Measurements from ENCODE around the gene ING3.
A peak's percentile ranks its signal among the peaks of the same experiment; 100 is the strongest.

The ING3 gene

GRCh38 chr7:120950539-120951308 is at the start of gene ING3:
Gene ING3 (plus strand): TSS chr7:120950777. CDS start chr7:120950897, 120 bp downstream.
- peak; percentile 97 for DNase-seq (ENCODE audit: low read depth)

DNA sequence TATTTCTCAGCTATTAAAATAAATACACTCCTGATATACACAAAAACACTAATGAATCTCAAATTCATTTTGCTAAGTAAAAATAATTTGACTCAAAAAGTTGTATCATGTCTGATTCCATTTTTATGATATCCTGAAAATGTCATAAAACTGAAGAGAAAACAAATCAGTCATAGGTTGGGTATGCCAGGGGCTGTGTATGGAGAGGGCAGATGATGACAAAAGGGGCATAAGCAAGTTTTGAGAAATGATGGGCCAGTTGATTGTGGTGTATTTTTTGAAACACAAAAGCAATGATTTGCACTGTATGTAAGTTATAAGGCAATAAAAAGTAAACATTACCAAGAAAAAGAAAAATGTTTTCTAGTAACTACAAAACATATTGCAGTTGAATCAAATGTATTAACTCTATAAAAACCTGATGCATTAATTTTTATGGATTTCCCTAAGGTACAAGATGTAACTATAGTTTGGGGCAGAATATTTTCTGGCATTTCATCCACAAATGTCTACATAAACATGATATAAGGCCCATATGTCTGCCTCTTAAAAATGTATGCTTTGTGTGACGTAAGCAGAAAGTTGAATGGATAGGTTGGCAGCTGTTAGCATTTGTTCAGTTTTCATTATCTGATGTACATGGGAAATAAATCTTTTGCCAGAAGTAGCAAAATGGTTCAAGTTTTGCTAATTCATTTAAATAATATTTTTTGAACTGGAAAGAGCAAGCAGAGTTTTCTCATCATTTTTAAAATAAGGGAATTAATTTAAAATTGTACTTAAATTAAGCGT is 35.1 kb upstream of the ING3 start:
- DNase-seq (ENCODE audit: low read depth), result no peak

- DNase-seq (ENCODE audit: low read depth), result no peak
Measured at GRCh38 chr7:120916121-120916520, 34.5 kb upstream of the ING3 start.

DNA sequence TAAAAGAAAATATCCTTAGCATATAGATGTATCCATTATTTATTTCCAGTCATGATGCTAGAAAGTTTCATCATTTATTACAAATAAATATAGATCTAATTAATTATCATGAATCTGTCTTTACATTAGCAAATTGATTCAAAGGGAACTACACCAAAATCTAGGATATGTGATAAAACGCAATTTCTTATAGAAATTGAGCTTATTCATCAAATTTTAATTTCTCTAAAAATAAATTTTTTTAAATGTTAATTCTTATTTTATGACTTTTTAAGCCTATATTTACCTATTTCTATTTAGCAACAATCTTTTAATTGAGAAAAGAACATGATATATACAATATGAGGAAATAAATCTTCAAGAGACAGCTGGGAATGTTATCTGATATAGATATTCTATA is 34.0 kb upstream of the ING3 start:
- DNase-seq (ENCODE audit: low read depth), result no peak

DNA sequence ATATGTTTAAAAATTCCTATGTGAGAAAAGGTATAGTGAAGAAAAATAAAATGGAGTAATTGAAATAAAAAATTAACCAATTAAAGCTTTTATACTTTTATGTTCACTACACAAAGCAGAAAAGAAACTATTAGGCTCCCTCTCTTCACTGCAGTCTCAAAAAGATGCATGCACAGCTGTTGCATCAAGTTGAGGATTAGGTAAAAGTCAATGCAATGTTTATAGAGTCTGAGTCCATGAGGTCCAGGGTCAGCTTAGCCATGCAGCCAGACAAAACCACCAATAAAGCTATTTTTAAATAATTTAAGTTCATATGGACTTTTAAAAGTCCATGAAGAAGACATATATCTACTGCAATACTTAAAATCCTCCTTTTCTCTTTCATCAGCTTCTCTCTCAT is 31.1 kb upstream of the ING3 start:
- DNase-seq (ENCODE audit: low read depth), result no peak

DNA sequence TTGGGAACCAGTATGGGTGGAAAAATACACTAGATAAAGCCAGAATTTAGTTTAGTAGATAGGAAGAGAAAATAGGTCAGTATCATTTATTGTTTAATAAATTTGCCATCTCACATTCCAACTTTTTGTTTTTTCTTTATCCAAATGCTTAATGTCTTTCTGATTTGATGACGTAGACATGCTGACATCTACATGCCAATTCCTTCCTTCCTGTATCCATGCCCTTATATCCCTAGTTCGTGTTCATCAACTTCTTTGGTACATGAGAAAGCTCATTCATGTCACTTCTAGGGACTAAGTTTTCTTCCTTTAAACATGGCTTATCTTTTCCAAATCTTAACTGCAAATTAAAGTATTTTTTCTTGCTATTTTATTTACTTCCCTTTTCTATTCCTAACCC is 30.5 kb upstream of the ING3 start:
- DNase-seq (ENCODE audit: low read depth), result no peak

GRCh38 chr7:120920591-120921274 is 29.8 kb upstream of the ING3 start:
- no peak for DNase-seq (ENCODE audit: low read depth)

GRCh38 chr7:120924837-120925236 is 25.7 kb upstream of the ING3 start:
- no peak for DNase-seq (ENCODE audit: low read depth)

DNA sequence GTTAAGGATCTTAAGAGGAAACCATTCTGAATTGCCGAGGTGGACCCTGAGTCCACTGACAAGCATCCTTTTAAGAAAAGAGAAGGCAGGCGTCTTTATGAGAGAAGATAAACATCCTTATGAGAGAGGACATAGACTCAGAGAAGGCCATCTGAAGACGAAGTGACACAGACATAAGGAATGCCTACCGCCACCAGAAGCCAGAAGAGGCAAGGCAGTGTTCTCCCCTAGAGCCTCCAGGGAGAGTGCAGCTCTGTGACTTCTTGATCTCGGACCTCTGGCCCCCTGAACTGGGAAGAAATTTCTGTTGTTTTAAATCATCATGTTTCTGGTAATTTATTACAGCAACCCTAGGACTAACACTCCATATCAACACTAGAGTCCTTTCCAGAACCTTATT is 25.2 kb upstream of the ING3 start:
- no peak for DNase-seq (ENCODE audit: low read depth)

GRCh38 chr7:120926943-120927346 is 23.6 kb upstream of the ING3 start:
- no peak for DNase-seq (ENCODE audit: low read depth)

DNA sequence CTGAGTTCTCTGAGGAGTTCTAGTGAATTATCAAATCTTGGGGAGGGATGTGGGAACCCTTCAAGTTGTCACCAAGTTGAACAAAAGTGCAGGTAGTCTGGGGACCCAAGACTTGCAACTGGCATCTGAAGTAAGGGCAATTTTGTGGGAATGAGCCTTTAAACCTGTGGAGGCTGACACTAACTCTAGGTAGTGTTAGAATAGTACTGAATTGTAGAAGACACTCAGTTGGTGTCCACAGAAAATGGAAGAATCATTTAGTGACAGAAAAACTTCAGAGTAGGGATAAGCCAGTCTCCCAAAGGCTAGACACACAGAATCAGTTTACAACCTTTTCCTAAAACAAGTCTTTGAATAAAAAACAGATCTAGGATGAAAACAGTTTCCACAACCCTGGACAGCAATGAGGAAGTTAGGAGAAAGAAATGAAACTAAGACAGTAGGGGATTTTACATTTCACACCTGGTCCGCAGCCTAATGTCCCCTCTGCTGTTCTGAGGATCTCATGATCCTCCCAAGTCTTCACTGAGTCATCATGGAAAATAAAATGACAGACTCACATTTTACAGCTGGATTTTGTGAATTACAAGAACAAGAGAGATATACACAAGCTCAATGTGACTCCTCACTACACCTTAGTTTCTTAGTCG is 23.0 kb upstream of the ING3 start:
- DNase-seq (ENCODE audit: low read depth), result no peak

GRCh38 chr7:120931243-120931642 is 19.3 kb upstream of the ING3 start:
- no peak for DNase-seq (ENCODE audit: low read depth)

- DNase-seq (ENCODE audit: low read depth), result no peak
Measured at GRCh38 chr7:120933475-120933874, 17.1 kb upstream of the ING3 start.

- DNase-seq (ENCODE audit: low read depth), result no peak
Measured at GRCh38 chr7:120939345-120939744, 11.2 kb upstream of the ING3 start.

DNA sequence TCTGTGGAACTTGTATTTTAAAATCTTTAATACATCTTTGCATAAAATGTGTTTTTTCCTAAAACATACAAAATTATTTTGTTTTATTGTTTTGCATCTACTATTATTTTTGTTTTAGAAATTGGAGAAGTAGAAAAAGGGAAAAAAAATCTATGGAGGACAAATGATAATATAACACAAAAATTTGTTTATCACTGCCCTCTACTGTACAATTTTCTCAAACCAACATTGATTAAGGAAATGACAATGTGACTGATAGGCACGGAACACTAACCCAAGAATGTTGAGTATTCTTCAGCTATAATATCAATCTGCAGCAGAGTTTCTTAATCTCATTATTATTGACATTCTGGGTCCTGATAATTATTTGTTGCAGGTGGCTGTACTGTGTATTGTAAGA is 9.5 kb upstream of the ING3 start:
- no peak for DNase-seq (ENCODE audit: low read depth)

- DNase-seq (ENCODE audit: low read depth), result no peak
Measured at GRCh38 chr7:120941856-120942255, 8.7 kb upstream of the ING3 start.

GRCh38 chr7:120942861-120943260 is 7.7 kb upstream of the ING3 start:
- no peak for DNase-seq (ENCODE audit: low read depth)

GRCh38 chr7:120944826-120945562 is 5.6 kb upstream of the ING3 start:
- no peak for DNase-seq (ENCODE audit: low read depth)

GRCh38 chr7:120947980-120948379 is 2.6 kb upstream of the ING3 start:
- no peak for DNase-seq (ENCODE audit: low read depth)

- DNase-seq (ENCODE audit: low read depth), result no peak
Measured at GRCh38 chr7:120949393-120949911, 1.1 kb upstream of the ING3 start.

DNA sequence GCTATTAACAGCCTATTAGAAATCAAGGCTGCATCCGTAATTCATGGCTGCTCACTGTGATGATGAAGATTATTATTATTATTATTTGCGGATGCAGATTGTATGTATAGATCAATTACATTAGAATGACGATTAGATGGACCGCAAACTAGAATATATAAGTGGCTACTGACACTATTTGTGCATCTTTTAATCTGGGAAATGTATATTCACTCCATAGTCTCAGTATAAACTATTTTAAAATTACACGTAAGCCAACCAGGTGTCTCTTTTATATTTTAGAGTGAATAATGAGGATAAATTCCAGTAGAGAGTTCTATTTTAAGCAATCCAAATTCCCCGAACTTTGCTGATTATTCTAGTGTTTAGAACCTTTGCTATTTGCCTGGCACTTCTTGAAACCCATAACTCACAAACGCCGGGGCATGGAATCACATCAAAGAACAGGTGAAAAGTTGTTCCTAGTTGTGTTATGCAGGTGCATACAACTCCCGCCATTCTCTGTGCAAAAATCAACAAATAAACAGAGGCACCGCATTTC is 509 bp upstream of the ING3 start:
- DNase-seq (ENCODE audit: low read depth), result no peak
